MM.1S (cell line): Measurements from ENCODE around the gene PITX3.

Source experiments
- DNase-seq: peaks from one replicate; pipeline ENCODE4 v3.0.0-alpha.2; 2015
- H2AFZ ChIP-seq: fragments of 300-600 bp; sonication (generic); 2 replicates; pipeline ENCODE4 v1.6.0; 2016; ENCODE audit warnings: antibody characterized with exemption, low read length
- H3F3A ChIP-seq: fragments of 300-600 bp; sonication (generic); 2 replicates; pipeline ENCODE4 v1.6.1; 2016; ENCODE audit warnings: mild to moderate bottlenecking, antibody characterized with exemption, low read length, moderate library complexity, mixed read lengths; ENCODE audit not compliant: insufficient read depth
- H3K27ac ChIP-seq: fragments of 300-600 bp; sonication (generic); 2 replicates; pipeline ENCODE4 v1.5.1; 2016; ENCODE audit warnings: mild to moderate bottlenecking, low read length
- H3K27me3 ChIP-seq: fragments of 300-600 bp; sonication (generic); replicated peaks from 2 replicates; pipeline ENCODE4 v1.6.0; 2016; ENCODE audit warnings: low read length; ENCODE audit not compliant: insufficient read depth
- H3K36me3 ChIP-seq: fragments of 300-600 bp; sonication (generic); replicated peaks from 2 replicates; pipeline ENCODE4 v1.6.1; 2016; ENCODE audit warnings: mild to moderate bottlenecking, low read length, mixed read lengths; ENCODE audit not compliant: insufficient read depth
- H3K4me1 ChIP-seq: fragments of 300-600 bp; sonication (generic); 2 replicates; pipeline ENCODE4 v1.6.1; 2016; ENCODE audit warnings: low read length, mixed read lengths
- H3K4me2 ChIP-seq: fragments of 300-600 bp; sonication (generic); 2 replicates; pipeline ENCODE4 v1.6.0; 2016; ENCODE audit warnings: low read depth, low read length
- H3K4me3 ChIP-seq: fragments of 300-600 bp; sonication (generic); 2 replicates; pipeline ENCODE4 v1.5.1; 2016; ENCODE audit warnings: low read length, mixed read lengths
- H3K79me2 ChIP-seq: fragments of 300-600 bp; sonication (generic); 2 replicates; pipeline ENCODE4 v1.6.1; 2016; ENCODE audit warnings: mixed run types, low read length, mixed read lengths
- H3K9ac ChIP-seq: fragments of 300-600 bp; sonication (generic); 2 replicates; pipeline ENCODE4 v1.6.1; 2016; ENCODE audit warnings: low read length, mixed read lengths
- H3K9me2 ChIP-seq: fragments of 300-600 bp; sonication (generic); replicated peaks from 2 replicates; pipeline ENCODE4 v1.6.1; 2016; ENCODE audit warnings: mild to moderate bottlenecking, low read length, mixed read lengths; ENCODE audit not compliant: insufficient read depth
- H3K9me3 ChIP-seq: fragments of 300-600 bp; sonication (generic); replicated peaks from 2 replicates; pipeline ENCODE4 v1.6.1; 2016; ENCODE audit warnings: mild to moderate bottlenecking, low read length, mixed read lengths; ENCODE audit not compliant: insufficient read depth
- H4K20me1 ChIP-seq: fragments of 300-600 bp; sonication (generic); 2 replicates; pipeline ENCODE4 v1.6.1; 2016; ENCODE audit warnings: mild to moderate bottlenecking, low read length, moderate library complexity, mixed read lengths; ENCODE audit not compliant: insufficient read depth
- EZH2 ChIP-seq: fragments of 300-600 bp; sonication (generic); optimal IDR thresholded peaks from 2 replicates; pipeline ENCODE3; 2017; ENCODE audit warnings: low read depth, mild to moderate bottlenecking, antibody characterized with exemption, low read length, mixed read lengths
- EZH2phosphoT487 ChIP-seq: fragments of 300-600 bp; sonication (generic); IDR thresholded peaks from 2 replicates; pipeline ENCODE4 v1.6.1; 2018; ENCODE audit warnings: antibody characterized with exemption, low read length
- TF ChIP-seq, protein P1 (sequence below): fragments of 300-600 bp; sonication (generic); IDR thresholded peaks from 2 replicates; pipeline ENCODE4 v1.5.1; 2016; ENCODE audit warnings: antibody characterized with exemption, low read length, mixed read lengths

Gene PITX3

DNA sequence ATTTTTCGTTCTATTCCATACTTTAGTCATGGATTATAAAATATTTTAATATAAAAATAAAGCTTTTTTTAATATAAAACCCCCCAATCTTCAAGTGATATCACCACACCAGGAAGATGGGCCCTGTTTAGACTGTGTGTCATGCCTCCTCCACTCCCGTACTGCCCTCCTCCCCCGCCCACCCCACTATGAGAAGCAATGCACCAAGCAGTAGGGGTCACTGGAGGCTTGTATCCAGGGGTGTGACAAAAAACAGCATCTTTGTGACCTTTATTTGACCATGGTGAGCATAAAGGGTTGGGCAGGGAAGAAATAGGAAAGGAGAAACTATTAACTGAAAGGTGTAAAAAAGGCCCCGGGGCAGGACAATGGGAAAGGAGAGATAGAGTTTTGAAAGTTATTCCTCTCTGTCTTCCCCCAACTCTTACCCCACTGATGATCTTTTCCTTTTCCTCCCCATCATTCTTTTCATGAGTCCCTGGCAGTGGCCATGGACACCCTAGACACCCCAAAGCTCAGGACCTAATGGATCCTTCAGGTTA lies 3.5 kb downstream of the PITX3 start:
- Histone ChIP-seq H3K36me3 (no peaks in the 10 kb centered on the region), H3K79me2 (no peaks in the 10 kb centered on the region), H3K4me2 (no peak overlapping the region), H2AFZ (no peak overlapping the region), H3K9me2 (no peaks in the 10 kb centered on the region), H3K9ac (no peak overlapping the region), H4K20me1 (no peaks in the 10 kb centered on the region), H3K27ac (no peak overlapping the region), H3K27me3 (peaks cover 15% of the 10 kb centered on the region), H3K4me3 (no peak overlapping the region), H3K4me1 (peaks cover 2% of the 10 kb centered on the region; the same call in 1 of the 2 replicates), H3K9me3 (no peaks in the 10 kb centered on the region), H3F3A (no peaks in the 10 kb centered on the region)
- TF ChIP-seq, protein P1, sequence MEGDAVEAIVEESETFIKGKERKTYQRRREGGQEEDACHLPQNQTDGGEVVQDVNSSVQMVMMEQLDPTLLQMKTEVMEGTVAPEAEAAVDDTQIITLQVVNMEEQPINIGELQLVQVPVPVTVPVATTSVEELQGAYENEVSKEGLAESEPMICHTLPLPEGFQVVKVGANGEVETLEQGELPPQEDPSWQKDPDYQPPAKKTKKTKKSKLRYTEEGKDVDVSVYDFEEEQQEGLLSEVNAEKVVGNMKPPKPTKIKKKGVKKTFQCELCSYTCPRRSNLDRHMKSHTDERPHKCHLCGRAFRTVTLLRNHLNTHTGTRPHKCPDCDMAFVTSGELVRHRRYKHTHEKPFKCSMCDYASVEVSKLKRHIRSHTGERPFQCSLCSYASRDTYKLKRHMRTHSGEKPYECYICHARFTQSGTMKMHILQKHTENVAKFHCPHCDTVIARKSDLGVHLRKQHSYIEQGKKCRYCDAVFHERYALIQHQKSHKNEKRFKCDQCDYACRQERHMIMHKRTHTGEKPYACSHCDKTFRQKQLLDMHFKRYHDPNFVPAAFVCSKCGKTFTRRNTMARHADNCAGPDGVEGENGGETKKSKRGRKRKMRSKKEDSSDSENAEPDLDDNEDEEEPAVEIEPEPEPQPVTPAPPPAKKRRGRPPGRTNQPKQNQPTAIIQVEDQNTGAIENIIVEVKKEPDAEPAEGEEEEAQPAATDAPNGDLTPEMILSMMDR = no peak
- TF ChIP-seq EZH2phosphoT487 (no peak), EZH2 (no peak)
- no peak for DNase-seq

- H3K36me3 ChIP-seq = no peaks in the 10 kb centered on the region
- H3K4me1 ChIP-seq = no peaks in the 10 kb centered on the region
- no peak overlapping the region for H3K9ac ChIP-seq
These were observed 5.3 kb downstream of the PITX3 start for GRCh38 chr10:102236006-102236405.

GRCh38 chr10:102235598-102235920 lies 5.8 kb downstream of the PITX3 start:
- Histone ChIP-seq H3K9me2 (no peaks in the 10 kb centered on the region), H3K4me3 (no peak overlapping the region), H3K27ac (no peak overlapping the region), H3K79me2 (no peaks in the 10 kb centered on the region), H2AFZ (no peak overlapping the region), H3K9ac (no peak overlapping the region), H3K9me3 (no peaks in the 10 kb centered on the region), H3K4me1 (no peaks in the 10 kb centered on the region), H3K36me3 (no peaks in the 10 kb centered on the region), H3F3A (no peaks in the 10 kb centered on the region), H4K20me1 (no peaks in the 10 kb centered on the region), H3K4me2 (no peak overlapping the region), H3K27me3 (peaks cover 19% of the 10 kb centered on the region)
- TF ChIP-seq, protein P1 = no peak
- TF ChIP-seq EZH2phosphoT487 = no peak
- TF ChIP-seq EZH2 = no peak
- no peak for DNase-seq

More at GRCh38 chr10:102236006-102236405, 5.3 kb downstream of the PITX3 start:
- no peak for DNase-seq
- no peaks in the 10 kb centered on the region for H4K20me1 ChIP-seq
- no peaks in the 10 kb centered on the region for H3K9me2 ChIP-seq
- no peaks in the 10 kb centered on the region for H3K9me3 ChIP-seq
- no peaks in the 10 kb centered on the region for H3K79me2 ChIP-seq
- no peak overlapping the region for H3K4me2 ChIP-seq
- TF ChIP-seq, protein P1 = no peak
- TF ChIP-seq EZH2phosphoT487 = no peak
- TF ChIP-seq EZH2 = no peak
- peaks cover 21% of the 10 kb centered on the region for H3K27me3 ChIP-seq
- H3F3A ChIP-seq = no peaks in the 10 kb centered on the region
- no peak overlapping the region for H2AFZ ChIP-seq
- no peak overlapping the region for H3K27ac ChIP-seq
- H3K4me3 ChIP-seq = no peak overlapping the region
